Measurements from ENCODE around the gene HS3ST5.

HS3ST5 gene

GRCh38 chr6:114133816-114134215 lies 209.0 kb downstream of the HS3ST5 start:
- Histone ChIP-seq H3K27me3 (replicated peaks) (no peaks in the 10 kb centered on the region), H3K36me3 (replicated peaks) (no peaks in the 10 kb centered on the region), H3K4me3 (ENCODE audit: low read depth, low read length) (no peak overlapping the region), H3K27ac (no peak overlapping the region)
- TF ChIP-seq, protein P1, sequence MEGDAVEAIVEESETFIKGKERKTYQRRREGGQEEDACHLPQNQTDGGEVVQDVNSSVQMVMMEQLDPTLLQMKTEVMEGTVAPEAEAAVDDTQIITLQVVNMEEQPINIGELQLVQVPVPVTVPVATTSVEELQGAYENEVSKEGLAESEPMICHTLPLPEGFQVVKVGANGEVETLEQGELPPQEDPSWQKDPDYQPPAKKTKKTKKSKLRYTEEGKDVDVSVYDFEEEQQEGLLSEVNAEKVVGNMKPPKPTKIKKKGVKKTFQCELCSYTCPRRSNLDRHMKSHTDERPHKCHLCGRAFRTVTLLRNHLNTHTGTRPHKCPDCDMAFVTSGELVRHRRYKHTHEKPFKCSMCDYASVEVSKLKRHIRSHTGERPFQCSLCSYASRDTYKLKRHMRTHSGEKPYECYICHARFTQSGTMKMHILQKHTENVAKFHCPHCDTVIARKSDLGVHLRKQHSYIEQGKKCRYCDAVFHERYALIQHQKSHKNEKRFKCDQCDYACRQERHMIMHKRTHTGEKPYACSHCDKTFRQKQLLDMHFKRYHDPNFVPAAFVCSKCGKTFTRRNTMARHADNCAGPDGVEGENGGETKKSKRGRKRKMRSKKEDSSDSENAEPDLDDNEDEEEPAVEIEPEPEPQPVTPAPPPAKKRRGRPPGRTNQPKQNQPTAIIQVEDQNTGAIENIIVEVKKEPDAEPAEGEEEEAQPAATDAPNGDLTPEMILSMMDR (IDR thresholded peaks at IDR 0.05; ENCODE audit: low read depth, low read length, missing control alignments): no peak
- DNase-seq: no peak
- in situ Hi-C loops (cut with HindIII; ENCODE audit: low pct_ligation_motif_present, low sequenced_read_pairs): no loop called here

DNA sequence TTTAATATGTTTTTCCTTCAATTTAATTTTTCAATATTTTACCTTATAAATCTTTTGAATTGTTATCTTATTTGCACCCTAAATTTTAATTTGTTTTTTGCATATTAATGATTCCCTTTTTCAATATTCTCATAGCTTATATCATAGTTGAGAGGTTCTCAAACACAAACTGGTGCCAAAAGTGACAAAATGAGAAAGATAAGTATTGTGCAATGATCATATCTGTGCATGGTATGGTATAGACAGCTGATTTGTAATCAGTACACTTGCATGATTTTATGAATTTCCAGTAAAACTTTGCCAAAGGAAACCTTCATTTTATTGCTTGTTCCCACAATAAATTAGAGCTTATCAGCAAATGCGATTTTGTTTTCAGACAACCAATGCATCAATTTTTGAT lies 210.9 kb downstream of the HS3ST5 start:
- in situ Hi-C loops (cut with HindIII; ENCODE audit: low pct_ligation_motif_present, low sequenced_read_pairs): no loop called here
- H3K4me3 ChIP-seq (ENCODE audit: low read depth, low read length): no peak overlapping the region

GRCh38 chr6:114125576-114125975 lies 217.2 kb downstream of the HS3ST5 start:
- Histone ChIP-seq H3K27me3 (replicated peaks) (no peaks in the 10 kb centered on the region), H3K36me3 (replicated peaks) (no peaks in the 10 kb centered on the region), H3K4me3 (ENCODE audit: low read depth, low read length) (no peak overlapping the region), H3K27ac (no peak overlapping the region)
- TF ChIP-seq, protein P1 (IDR thresholded peaks at IDR 0.05; ENCODE audit: low read depth, low read length, missing control alignments): no peak
- in situ Hi-C loops (cut with HindIII; ENCODE audit: low pct_ligation_motif_present, low sequenced_read_pairs): no loop called here
- DNase-seq: no peak

More for the DNA sequence above, 210.9 kb downstream of the HS3ST5 start:
- TF ChIP-seq, protein P1 (IDR thresholded peaks at IDR 0.05; ENCODE audit: low read depth, low read length, missing control alignments): no peak
- H3K36me3 ChIP-seq (replicated peaks): no peaks in the 10 kb centered on the region
- H3K27ac ChIP-seq: no peak overlapping the region
- no peak for DNase-seq
- no peaks in the 10 kb centered on the region for H3K27me3 ChIP-seq (replicated peaks)

DNA sequence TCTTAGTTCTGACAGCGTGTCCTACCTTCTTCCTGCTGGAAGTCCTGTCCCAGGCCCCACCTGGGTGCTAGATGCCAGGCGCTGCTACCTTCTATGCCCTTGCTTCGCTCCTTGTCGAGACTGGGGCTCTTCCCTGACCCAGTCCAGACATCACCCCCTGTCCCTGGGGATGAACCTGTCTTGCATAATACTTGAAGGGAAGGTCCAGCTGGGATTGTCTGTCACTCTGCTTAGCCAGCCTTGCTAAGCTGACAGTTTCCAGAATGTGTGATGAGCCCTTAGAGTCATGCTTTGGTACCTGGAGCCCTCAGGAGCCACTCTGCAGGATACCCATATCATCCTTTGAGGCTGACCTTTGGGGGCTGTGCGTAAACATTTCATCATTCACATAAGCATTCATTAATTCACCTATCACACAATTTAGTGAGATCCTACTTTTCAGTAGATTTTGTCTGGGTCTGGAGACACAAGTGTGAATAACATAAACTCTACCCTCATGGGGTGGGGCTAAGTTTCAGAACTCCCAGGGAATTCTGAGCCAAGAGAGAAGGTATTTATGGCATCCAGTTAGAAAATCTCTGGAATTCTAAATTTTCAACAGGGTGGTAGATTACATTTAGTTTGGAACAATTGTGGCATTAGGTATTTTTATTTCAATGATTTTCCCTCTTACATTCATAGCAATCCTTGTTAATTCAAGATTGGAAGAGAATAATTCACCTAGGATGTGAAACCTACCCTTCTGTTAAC lies 220.7 kb downstream of the HS3ST5 start:
- H3K36me3 ChIP-seq (replicated peaks): no peaks in the 10 kb centered on the region
- TF ChIP-seq, protein P1 (IDR thresholded peaks at IDR 0.05; ENCODE audit: low read depth, low read length, missing control alignments): no peak

GRCh38 chr6:114119056-114119455 lies 223.8 kb downstream of the HS3ST5 start:
- DNase-seq: no peak
- Histone ChIP-seq H3K4me3 (ENCODE audit: low read depth, low read length) (no peak overlapping the region), H3K27me3 (replicated peaks) (no peaks in the 10 kb centered on the region), H3K36me3 (replicated peaks) (no peaks in the 10 kb centered on the region), H3K27ac (no peak overlapping the region)
- TF ChIP-seq, protein P1 (IDR thresholded peaks at IDR 0.05; ENCODE audit: low read depth, low read length, missing control alignments): no peak
- in situ Hi-C loops (cut with HindIII; ENCODE audit: low pct_ligation_motif_present, low sequenced_read_pairs): no loop called here

More for the DNA sequence above, 220.7 kb downstream of the HS3ST5 start:
- H3K27ac ChIP-seq: no peak overlapping the region
- no peaks in the 10 kb centered on the region for H3K27me3 ChIP-seq (replicated peaks)
- no peak for DNase-seq
- no peak overlapping the region for H3K4me3 ChIP-seq (ENCODE audit: low read depth, low read length)
- in situ Hi-C loops (cut with HindIII; ENCODE audit: low pct_ligation_motif_present, low sequenced_read_pairs): no loop called here

- TF ChIP-seq, protein P1 (IDR thresholded peaks at IDR 0.05; ENCODE audit: low read depth, low read length, missing control alignments): no peak
- in situ Hi-C loops (cut with HindIII; ENCODE audit: low pct_ligation_motif_present, low sequenced_read_pairs): no loop called here
- Histone ChIP-seq H3K36me3 (replicated peaks) (no peaks in the 10 kb centered on the region), H3K27me3 (replicated peaks) (no peaks in the 10 kb centered on the region), H3K27ac (no peak overlapping the region), H3K4me3 (ENCODE audit: low read depth, low read length) (no peak overlapping the region)
- DNase-seq: no peak
Observed at GRCh38 chr6:114115652-114116051, 227.2 kb downstream of the HS3ST5 start.

All from brain microvascular endothelial cell (primary cell).